HL-60 (cell line): ENCODE results near the gene WFDC12.

Experiments used
- GABPA ChIP-seq: IDR thresholded peaks from 2 replicates; pipeline ENCODE4 v1.6.1; 2012; ENCODE audit warnings: low read depth
- POLR2AphosphoS5 ChIP-seq: IDR thresholded peaks from 2 replicates; pipeline ENCODE4 v1.6.1; 2012; ENCODE audit warnings: low read depth
- SPI1 ChIP-seq: IDR thresholded peaks from 2 replicates; pipeline ENCODE4 v1.6.1; 2012; ENCODE audit warnings: low read depth, mild to moderate bottlenecking, borderline replicate concordance
- TF ChIP-seq, protein P1 (sequence below): IDR thresholded peaks from one replicate; pipeline ENCODE4 v1.5.1; 2011; ENCODE audit warnings: low read length, control low read depth, inconsistent platforms; ENCODE audit not compliant: insufficient read depth
- TF ChIP-seq, protein P2 (sequence below): IDR thresholded peaks from 2 replicates; pipeline ENCODE4 v1.6.1; 2012; ENCODE audit warnings: low read depth; ENCODE audit not compliant: insufficient replicate concordance

DNA sequence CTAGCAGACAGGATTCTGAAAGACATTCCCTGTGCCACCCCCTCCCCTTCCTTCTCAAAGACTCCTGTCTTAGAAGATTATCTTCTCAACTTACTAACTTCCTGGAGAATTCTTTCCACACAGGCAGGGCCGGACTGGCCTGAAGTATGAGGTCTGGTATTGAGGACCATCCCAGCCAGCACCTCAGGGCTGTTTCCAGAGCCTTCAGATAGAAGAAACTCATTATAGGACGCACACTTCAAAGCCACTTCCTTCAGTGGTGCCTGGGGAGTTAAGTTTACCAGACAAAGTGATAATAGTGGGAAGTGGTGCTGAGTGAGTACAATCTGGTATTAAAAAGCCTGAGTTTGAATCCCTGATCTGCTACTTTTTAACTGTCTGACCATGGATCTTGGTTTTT, 39.0 kb downstream of the WFDC12 start:
- no peak for TF ChIP-seq GABPA
- TF ChIP-seq, protein P1, sequence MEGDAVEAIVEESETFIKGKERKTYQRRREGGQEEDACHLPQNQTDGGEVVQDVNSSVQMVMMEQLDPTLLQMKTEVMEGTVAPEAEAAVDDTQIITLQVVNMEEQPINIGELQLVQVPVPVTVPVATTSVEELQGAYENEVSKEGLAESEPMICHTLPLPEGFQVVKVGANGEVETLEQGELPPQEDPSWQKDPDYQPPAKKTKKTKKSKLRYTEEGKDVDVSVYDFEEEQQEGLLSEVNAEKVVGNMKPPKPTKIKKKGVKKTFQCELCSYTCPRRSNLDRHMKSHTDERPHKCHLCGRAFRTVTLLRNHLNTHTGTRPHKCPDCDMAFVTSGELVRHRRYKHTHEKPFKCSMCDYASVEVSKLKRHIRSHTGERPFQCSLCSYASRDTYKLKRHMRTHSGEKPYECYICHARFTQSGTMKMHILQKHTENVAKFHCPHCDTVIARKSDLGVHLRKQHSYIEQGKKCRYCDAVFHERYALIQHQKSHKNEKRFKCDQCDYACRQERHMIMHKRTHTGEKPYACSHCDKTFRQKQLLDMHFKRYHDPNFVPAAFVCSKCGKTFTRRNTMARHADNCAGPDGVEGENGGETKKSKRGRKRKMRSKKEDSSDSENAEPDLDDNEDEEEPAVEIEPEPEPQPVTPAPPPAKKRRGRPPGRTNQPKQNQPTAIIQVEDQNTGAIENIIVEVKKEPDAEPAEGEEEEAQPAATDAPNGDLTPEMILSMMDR: no peak
- TF ChIP-seq, protein P2, sequence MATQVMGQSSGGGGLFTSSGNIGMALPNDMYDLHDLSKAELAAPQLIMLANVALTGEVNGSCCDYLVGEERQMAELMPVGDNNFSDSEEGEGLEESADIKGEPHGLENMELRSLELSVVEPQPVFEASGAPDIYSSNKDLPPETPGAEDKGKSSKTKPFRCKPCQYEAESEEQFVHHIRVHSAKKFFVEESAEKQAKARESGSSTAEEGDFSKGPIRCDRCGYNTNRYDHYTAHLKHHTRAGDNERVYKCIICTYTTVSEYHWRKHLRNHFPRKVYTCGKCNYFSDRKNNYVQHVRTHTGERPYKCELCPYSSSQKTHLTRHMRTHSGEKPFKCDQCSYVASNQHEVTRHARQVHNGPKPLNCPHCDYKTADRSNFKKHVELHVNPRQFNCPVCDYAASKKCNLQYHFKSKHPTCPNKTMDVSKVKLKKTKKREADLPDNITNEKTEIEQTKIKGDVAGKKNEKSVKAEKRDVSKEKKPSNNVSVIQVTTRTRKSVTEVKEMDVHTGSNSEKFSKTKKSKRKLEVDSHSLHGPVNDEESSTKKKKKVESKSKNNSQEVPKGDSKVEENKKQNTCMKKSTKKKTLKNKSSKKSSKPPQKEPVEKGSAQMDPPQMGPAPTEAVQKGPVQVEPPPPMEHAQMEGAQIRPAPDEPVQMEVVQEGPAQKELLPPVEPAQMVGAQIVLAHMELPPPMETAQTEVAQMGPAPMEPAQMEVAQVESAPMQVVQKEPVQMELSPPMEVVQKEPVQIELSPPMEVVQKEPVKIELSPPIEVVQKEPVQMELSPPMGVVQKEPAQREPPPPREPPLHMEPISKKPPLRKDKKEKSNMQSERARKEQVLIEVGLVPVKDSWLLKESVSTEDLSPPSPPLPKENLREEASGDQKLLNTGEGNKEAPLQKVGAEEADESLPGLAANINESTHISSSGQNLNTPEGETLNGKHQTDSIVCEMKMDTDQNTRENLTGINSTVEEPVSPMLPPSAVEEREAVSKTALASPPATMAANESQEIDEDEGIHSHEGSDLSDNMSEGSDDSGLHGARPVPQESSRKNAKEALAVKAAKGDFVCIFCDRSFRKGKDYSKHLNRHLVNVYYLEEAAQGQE: no peak
- TF ChIP-seq POLR2AphosphoS5: no peak
- no peak for TF ChIP-seq SPI1
